Measurements from ENCODE around the gene GDAP1L1. TPM values are rescaled to one million over a fixed set of nuclear protein-coding genes. Genes with fewer than 3 reads are reported as not detected.

The GDAP1L1 gene
- 0.13 TPM in 1 of 2 replicates, not detected in the other for total RNA-seq (2014; rRNA removed)
- 0.12 TPM for polyA plus RNA-seq (2012)

DNA sequence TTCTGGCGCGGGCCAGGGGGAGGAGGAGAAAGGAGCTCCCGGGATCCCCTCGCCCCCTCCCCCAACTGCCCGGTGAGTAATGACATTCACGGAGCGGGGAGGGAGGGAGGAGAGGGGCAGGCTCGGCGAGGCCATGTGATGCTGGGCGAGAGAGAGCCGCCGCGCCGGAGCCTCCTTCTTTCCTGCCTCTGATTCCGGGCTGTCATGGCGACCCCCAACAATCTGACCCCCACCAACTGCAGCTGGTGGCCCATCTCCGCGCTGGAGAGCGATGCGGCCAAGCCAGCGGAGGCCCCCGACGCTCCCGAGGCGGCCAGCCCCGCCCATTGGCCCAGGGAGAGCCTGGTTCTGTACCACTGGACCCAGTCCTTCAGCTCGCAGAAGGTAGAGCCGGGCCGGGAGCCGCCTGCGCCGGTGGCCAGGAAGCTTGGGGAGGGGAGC lies at the start of gene GDAP1L1:
Gene GDAP1L1, plus strand, starts transcription at position 178 of the 441 bp plus-strand sequence. Its CDS starts 27 bp downstream, at position 205.
- no peak for DNase-seq (ENCODE audit: low read depth)

DNA sequence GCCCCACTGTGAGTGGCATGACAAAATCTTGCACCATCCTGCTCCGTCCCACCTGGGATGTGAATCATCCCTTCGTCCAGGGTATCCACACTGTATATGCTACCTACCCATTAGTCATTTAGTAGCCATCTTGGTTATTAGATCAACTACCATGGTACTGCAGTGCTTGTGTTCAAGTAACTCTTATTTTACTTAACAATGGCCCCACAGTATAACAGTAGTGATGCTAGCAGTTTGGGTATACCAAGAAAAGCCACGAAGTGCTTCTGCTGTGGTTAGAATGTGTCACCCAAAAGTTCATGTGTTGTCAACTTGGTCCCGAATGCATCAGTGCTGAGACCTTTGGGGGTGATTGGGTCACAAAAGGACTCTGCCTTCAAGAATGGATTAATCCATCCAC lies 48.2 kb upstream of the GDAP1L1 start:
- DNase-seq (ENCODE audit: low read depth) = no peak

DNA sequence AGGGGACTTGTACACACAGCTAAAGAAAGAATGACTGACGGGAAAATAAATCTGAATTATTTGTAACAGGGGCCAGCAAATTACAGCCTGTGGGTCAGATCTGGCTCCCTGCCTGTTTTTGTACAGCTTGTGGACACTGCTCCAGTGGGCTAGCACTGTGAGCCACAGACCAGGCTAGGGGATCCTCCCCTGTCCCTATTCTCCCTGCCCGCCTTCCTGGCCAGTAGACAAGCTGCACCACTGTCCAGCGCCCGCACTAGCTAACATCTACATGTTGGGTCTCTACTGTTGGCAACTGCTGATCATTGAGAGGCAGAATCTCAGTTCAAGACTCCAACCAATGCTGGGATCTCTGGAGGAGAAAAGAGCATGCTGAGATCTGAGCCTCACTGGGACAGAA lies 47.2 kb upstream of the GDAP1L1 start:
- DNase-seq (ENCODE audit: low read depth) = no peak

DNA sequence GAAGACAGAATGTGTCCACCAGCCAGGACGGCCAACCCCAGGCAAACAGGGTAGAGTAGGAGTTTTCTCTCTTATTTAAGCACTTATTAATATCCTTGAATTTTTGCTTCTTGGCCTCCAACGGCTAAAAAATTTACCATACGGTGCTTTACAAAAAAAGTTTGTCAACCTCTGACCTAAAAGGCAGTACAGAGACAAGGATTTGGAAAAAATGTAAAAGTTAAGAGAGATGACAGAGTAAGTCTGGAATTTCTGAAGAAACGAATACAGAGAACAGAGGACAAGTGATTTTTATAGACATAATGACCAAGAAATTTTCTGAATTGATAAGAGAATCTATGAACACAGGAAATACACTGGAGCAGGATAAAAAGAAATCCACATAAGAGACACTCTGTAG lies 46.7 kb upstream of the GDAP1L1 start:
- no peak for DNase-seq (ENCODE audit: low read depth)

DNA sequence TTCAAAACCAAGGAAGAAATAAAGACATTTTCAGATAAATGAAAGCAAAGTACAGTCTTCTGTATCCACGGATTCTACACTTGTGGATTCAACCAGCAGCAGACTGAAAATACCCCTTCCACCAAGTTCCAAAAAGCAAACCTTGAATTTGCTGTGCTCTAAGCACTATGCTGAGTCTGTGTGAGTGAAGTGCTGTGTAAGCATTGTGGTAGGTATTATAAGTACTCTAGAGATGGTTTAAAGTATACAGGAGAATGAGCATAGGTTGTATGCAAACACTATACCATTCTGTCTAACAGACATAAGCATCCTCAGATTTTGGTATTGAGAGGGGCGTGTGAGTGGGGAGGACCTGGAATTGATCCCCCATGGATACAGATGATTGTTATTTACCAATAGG lies 46.1 kb upstream of the GDAP1L1 start:
- DNase-seq (ENCODE audit: low read depth) = no peak

DNA sequence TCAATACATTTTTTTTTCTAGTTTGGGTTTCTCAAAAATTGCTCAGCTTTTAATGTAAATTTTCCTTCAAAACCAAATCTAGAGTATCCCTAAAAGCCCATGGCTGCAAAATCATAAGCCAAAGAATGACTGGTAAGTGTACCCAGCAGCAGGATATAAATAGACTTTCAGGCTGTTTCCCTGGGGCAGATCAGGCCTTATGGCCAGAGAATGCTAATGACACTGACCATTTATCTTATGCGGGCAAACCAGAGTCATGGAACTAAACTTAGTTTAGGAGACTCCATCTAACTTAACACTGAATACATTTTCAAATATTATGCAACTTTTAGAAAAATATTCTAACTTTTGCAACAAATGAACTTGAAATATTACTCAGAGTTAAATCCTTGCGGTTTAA lies 43.9 kb upstream of the GDAP1L1 start:
- peak; percentile 56 for DNase-seq (ENCODE audit: low read depth)

DNA sequence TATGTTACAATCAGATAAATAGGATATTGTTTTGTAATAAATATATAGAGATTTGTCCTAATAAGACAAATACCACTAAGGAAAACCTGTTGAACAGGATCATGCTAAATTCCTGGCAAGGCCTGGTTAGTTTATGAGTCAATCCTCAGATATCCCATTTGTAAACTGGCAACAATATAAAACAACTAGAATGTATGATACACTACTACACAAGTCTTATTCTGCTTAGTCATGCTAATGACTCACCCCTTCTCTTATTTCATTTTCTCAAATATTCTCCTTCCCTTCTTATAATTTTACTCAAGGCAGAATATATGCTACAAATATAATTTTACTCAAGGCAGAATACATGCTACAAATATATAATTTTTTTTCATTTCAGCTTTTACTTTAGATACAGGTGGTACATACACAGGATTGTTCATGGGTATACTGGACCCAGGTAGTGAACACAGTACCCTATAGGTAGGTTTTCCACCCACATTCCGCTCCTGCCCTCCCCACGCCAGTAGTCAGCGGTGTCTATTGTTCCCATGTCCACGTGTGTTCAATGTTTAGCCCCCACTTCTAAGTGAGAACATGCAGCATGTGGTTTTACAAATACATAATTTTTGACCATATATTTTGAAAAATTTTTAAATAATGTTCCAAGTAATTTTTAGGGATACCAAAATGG lies 42.8 kb upstream of the GDAP1L1 start:
- DNase-seq (ENCODE audit: low read depth) = peak; percentile 94

DNA sequence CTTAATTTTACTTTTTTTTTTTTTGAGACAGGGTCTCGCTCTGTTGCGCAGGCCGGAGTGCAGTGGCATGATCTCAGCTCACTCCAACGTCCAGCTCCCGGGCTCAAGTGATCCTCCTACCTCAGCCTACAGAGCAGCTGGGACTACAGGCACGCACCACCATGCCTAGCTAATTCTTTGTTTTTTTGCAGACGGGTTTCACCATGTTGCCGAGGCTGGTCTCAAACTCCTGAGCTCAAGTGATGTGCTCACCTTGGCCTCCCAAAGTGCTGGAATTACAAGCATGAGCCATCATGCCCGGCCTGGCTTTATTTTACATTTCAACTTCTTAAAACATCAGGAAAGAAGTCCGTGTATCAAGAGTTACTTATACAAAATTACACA lies 42.3 kb upstream of the GDAP1L1 start:
- no peak for DNase-seq (ENCODE audit: low read depth)

DNA sequence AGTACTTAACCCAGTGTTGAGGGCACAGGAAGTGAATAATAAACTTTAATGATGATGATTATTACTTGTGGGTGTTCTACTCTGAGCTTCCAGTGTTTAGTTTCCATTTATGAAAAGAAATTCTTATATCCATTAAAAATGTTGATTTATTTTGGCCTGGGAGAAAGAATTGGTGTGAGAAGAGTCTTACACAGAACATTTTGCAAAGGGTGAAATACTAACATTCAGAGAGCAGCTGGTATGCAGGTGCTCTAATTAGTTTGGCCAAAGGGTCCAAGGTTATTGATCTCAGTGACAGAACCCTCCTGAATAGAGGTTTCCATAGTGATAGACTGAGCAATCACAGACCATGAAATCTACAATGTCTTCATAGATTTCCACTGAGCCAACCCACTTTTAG lies 41.0 kb upstream of the GDAP1L1 start:
- DNase-seq (ENCODE audit: low read depth) = no peak

DNA sequence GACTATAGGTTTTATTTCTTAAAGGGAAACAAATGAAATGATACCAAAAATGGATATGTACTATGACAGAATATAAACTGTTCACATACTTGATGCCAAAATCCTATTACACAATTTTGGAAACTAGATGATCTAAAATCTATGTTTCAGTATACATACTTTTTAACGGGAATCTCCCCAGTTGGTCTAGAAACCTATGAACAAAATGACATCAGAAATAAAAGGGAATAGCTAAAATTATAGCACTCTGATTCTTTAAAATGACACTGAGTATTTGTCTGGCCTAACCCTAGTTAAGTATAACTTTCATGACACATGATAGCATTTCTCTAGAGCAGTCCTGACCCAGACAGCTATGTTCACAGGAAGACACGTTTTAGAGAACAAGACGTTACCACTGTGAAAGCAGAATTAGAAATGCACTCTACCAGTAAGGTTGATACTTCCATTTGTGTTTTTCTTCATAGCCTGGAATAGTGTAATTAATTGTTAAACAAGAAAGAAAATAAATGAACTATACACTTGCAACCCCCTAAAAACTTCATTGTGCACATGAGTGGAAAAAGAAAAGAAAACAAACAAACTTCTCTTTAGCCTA lies 39.9 kb upstream of the GDAP1L1 start:
- peak; percentile 29 for DNase-seq (ENCODE audit: low read depth)

DNA sequence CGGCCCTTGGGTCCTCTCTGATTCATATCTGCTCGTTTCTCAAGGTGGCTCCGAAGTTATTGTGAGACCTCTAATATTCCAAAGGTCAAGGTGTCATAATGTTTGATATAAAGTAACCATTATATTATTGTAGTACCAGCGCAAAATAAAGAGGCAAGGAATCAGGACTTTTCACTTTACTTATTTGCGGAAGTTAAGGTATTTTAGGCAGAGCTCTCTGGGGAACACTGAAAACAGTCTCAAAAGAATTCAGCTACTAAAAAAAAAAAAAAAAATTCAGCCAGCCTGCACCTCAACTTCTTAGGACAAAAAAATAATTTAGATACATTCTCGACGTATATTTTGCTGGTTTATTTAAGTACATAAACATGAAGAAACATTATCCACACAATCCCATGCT lies 38.9 kb upstream of the GDAP1L1 start:
- DNase-seq (ENCODE audit: low read depth) = no peak

DNA sequence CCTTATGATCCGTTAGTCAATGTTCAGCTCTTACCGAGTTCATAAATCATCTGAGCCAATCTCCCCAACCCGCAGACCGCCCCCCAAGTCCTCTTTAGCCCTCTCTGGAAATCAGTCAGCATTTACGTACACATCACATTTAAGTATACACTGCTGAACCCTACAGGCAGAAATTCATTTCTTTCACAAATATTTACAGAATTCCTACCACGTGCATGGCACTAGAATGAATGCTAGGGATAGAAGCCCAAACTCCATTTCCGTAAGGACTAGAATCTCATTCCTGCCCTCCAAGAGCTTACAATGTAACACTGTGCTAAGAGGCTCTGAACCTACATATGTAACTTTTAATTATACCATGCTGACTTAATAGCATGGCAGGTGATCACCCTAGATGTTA lies 38.3 kb upstream of the GDAP1L1 start:
- no peak for DNase-seq (ENCODE audit: low read depth)

DNA sequence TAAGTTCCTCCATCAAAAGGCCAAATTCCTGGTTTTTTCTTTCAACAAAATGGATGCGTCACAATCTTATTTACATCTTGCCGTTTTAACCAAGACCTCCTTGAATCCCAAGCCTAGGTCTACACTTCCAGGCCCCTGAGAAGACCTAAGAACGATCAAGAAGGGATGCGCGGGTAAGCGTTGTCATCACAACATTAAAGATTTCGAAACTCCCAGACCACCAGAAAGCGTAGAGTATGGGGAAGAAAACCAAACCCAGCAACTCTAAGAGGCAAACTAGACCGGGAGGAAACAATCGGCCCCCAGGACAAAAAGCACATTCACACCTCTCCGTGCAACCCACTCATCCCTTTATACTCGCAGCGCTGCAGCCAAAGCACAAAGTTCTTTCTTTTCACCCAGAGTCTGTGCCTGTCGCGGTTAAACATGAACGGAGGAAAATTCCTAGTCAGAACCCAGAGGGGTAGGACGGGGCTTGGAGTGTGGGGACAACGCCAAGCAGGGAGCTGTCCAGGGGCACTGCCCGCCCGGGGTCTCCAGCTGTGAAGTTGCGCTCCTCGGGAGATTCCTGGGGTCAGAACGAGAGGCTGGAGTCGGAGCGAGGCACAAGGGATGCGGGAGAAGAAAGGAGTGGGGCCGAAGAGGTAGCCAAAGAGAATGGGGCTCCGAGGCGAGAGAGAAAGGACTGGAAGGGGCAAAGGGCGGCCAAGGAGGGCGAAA lies 37.3 kb upstream of the GDAP1L1 start:
- DNase-seq (ENCODE audit: low read depth) = no peak

DNA sequence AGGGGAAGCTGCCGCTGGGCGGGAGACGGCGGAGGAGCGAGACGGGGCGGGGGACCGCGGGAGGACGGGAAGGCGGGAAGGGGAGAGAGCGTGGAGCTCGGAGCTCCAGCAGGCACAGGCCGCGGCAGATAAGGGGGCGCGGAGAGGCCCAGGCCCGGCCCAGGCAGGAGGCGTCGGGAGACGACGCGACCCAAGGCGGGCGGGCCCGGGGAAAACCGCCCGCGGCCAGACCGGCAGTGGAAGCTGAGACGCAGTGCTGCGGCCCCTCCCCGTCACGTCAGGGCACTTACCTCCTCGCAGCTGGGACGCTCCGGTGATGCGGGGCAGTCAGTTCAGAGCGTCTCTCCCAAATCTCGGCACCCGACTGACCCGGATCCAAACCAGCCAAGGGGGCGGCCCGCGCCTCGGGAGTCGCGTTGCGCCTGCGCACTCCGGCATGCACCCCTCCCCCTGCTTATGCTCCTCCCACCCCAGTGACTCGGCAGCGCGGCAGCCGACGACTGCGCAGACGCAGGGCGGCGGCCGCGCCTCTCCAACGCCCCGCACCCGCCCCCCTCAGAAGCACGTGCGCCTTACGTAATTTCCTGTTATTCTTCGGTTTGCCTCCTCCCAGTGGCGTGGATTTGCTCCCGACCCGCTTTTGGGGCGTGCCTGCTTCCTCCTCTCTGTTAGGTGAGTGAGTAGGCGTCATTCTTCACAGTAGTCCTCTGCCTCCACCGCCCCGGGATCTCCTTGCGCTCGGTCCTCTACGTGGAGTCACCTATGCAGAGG lies 36.5 kb upstream of the GDAP1L1 start, which contains the start of gene OSER1:
Gene OSER1, minus strand, starts transcription at position 366 of the 771 bp plus-strand sequence. CDS start 3,814 bp downstream, outside the sequence.
- DNase-seq (ENCODE audit: low read depth) = peak; percentile 96

DNA sequence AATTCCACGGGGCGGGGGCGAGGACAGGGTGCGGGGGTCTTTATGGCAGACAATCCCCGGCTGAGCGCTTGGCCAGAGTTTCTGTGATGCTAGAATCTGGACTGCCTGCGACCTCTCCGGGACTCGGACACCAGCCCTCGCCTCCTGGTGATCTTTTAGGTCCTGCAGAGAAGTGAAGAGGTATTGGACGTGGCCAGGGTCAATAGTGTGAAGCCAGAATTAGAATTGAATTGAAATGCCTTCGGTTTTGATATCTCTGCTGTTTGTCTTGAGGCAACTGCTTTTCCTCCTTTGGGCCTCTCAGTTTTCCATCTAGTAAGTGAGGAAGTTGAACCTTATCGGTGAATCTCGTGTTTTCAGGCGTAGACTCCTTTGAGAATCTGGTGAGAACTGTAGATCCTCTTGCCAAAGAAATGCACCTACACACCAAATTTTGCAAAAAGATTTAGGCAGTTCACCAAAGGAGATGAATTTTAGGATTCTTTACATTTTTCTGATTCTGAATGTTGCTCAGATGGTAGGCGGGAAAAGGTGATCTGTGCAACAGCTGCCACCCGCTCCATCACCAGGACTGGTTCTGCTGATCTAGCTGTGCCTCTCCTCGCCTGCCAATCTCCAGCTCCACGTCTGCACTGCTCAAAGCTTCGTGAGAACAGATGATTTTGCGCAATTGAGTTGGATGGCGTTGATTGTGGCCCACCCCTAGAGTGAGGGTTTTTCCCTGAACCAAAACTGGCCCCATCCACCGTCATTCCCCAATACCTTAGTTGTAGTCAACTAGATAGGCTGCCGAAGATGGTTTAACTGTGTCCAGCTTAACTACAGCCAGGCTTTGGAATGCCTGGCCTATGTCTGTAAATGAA lies 35.7 kb upstream of the GDAP1L1 start:
- DNase-seq (ENCODE audit: low read depth) = peak; percentile 60

DNA sequence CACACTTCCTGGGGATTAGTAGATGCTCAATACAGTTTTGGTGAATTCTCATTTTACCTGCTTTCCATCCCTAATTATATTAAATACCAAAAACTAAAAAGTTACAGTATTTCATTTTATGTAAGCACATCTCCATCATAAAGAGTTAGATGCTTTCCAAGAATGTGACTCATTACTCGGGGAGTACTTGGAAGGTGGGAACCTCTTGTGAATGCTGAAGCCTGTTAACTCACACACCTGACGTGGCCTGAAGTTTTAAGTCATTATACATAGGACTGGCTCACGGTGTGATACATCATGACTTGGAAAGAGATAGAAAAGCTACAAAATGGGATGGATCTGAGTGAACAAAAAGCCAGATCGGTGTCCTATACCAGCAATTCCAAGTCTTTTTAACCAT lies 34.3 kb upstream of the GDAP1L1 start:
- no peak for DNase-seq (ENCODE audit: low read depth)

DNA sequence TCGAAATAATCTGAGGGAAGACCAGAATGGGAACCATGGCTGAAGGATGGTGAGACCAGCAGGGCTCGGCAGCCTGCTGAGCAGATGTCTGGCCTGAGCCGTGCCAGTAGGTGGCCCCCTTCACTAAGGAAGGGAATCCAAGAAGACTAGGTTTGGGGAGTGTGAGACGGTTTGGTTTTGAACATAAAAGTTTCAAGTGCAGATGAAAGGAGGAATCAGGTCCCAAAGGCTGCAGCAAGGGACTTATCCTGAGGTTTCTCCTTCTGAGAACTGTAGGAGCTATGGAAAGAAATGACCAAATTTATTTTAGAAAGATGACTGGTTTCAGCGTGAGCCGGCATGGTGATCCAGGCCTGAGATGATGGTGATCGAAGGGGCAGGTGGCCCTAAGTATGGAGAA lies 32.0 kb upstream of the GDAP1L1 start:
- peak; percentile 62 for DNase-seq (ENCODE audit: low read depth)

DNA sequence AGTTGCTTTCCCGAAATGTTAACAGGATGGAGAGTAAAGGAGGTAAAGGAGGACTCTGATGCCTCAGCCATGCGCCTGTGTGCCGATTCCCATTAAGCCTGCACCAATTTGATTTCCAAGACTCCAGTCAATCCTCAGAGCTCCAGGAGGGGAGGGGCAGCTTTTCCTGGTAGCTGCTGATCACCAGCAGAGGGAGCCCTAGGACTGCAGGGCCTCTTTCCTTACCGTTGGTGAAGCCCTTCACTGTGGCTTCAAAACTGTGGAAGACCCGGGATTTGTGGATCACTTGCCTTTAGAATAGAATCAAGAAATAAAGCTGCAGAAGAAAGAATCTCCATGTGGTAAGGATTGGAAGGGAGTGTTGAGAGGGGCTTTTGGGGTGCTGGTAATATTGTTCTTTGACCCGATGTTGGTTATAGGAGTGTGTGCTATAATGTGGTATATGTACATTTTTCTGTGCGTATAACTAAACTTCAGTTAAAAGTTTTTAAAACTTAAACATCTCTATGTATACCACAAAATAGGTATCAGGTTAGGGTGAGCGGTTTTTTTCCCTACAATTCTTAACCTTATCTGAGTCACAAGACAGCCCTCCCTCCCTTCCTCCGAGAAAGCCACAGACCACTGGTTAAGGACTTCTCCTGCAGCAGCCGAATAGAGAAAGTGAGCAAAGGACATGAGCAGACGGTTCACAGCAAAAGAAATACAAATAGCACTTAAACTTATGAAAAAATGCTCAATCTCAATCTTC lies 29.6 kb upstream of the GDAP1L1 start:
- DNase-seq (ENCODE audit: low read depth) = peak; percentile 65

DNA sequence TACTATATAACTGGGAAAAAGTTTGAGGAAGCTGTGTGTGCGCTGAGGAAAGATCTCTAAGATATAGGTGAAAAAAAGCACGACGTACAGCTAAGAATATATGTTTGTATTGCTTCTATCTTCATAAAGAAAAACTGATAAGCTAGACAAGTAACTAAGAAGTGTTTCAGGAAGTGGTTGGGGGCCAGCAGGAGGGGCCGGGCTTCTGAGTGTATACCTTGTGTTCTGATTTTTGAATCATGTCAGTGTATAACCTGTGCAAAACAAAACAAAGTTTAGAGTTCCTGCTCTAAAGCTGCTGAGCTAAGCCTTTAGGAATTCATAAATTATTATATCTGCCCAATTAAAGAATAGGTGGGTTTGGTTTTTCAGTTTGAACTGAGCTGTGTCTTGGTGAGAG lies 28.7 kb upstream of the GDAP1L1 start:
- no peak for DNase-seq (ENCODE audit: low read depth)

DNA sequence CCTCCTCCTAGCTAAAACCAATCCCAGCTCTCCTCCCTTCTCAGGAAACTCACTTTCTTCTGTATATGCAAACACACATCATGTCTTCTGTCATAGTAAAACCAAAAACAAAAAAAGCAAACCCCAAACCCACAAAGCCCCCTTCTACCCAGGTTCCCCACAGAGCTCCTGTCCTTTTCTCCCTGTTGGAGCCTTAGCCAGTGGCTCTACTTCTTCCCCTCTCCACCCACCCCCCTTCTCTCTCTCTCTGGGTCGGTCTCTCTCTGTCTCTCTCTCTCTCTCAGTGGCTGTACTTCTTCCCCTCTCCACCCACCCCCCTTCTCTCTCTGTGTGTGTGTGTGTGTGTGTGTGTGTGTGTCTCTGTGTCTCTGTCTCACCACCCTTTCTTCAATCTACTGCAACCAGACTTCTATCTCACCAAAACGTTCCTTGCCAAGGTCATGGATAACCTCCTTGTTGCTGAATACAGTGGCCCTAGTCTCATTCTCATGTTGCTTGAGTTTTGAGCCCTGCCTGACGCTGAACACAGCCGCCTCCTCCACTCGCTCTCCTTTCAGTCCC lies 27.9 kb upstream of the GDAP1L1 start:
- no peak for DNase-seq (ENCODE audit: low read depth)

Measured in LHCN-M2 (cell line).